H1 (cell line): ENCODE data around the gene LDLR. TPM values are rescaled to one million over a fixed set of nuclear protein-coding genes. Genes with fewer than 3 reads are reported as not detected.

Experiments
- SIRT6 ChIP-seq: IDR thresholded peaks from one replicate; pipeline ENCODE4 v1.7.1; 2012; ENCODE audit warnings: low read length, inconsistent platforms
- SP1 ChIP-seq: IDR thresholded peaks from 2 replicates; pipeline ENCODE4 v1.6.1; 2011; ENCODE audit warnings: low read depth, low read length
- SP4 ChIP-seq: IDR thresholded peaks from 2 replicates; pipeline ENCODE4 v1.6.1; 2012; ENCODE audit warnings: low read length, inconsistent platforms
- TBP ChIP-seq: IDR thresholded peaks from 2 replicates; pipeline ENCODE4 v1.6.1; 2011; ENCODE audit warnings: low read depth, low read length, improper control_type of control experiment
- TEAD4 ChIP-seq: IDR thresholded peaks from 2 replicates; pipeline ENCODE4 v1.6.1; 2012; ENCODE audit warnings: low read depth, low read length, inconsistent platforms, mixed read lengths
- YY1 ChIP-seq: IDR thresholded peaks from 2 replicates; pipeline ENCODE4 v1.6.1; 2011; ENCODE audit warnings: low read depth, mild to moderate bottlenecking, low read length
- polyA plus RNA-seq, 7 experiments: library from polyadenylated mRNA; depleted of rRNA in 3 of 7; stranded (reverse) in 5 of 7; unstranded in 2 of 7; fragments of >200 nt in 5 of 7; fragments of 200-250 nt in 2 of 7; gene quantifications; 1 replicate in 5 of 7; 2 replicates in 1 of 7; 4 replicates in 1 of 7; pipeline versions ENCODE4 v1.2.1 to v1.2.3, GENCODE V29; 2011 to 2013; ENCODE audit warnings: missing spikeins in 2 of 7, mixed read lengths in 2 of 7
- total RNA-seq: library from RNA; stranded (reverse); fragmentation: NEBNext Ultra II Directional; extraction: Animal tissue kit (Norgen Biotek cat#: 25700); gene quantifications from 2 replicates; pipeline ENCODE4 v1.2.1, GENCODE V29; 2021
- TF ChIP-seq, protein P1 (sequence below): IDR thresholded peaks from 2 replicates; pipeline ENCODE4 v1.6.1; 2012; ENCODE audit warnings: inconsistent platforms
- TF ChIP-seq, protein P2 (sequence below): IDR thresholded peaks from 2 replicates; pipeline ENCODE4 v1.6.1; 2011; ENCODE audit warnings: low read depth, mild to moderate bottlenecking, low read length; ENCODE audit not compliant: insufficient read depth

Gene LDLR
- total and polyA plus RNA-seq, 2 of the 8 experiments (the other 6 are each of a cell fraction or from before 2014, with no cell fraction given): 70.1 to 118 TPM

DNA sequence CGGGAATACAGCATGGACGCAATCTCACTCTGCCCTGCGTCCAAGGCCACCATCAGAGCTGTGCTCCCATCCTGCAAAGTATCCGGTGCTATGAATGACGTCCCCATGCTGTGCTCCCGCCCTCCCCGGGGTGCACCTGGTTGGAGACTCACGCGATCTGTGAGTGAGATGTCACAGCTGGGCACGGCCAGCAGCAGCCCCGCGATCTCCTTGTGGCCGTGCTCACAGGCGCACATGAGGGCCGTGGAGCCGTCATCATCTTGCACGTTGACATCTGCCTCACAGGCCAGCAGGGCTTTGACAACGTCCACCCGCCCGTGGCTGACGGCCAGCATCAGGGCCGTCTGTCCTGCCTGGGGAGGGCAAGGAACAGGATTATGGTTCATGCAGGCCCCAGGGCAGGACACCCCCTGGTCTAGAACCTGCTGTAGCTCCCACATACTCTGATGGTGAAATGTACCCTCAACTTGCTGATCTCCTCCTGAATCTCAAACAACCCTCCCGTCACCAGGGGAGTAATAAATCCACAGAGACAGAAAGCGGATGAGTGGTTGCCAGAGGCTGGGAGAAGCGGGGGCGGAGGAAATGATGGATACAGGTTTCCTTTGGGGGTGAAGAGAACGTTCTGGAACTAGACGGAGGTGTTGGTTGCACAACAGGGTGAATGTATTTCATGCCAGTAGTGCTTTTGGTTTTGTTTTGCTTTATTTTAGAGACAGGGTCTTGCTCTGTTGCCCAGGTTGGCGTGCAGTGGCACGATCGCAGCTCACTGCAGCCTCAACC, 80.8 kb downstream of the LDLR start (continued):
- TF ChIP-seq YY1: no peak
- TF ChIP-seq, protein P1, sequence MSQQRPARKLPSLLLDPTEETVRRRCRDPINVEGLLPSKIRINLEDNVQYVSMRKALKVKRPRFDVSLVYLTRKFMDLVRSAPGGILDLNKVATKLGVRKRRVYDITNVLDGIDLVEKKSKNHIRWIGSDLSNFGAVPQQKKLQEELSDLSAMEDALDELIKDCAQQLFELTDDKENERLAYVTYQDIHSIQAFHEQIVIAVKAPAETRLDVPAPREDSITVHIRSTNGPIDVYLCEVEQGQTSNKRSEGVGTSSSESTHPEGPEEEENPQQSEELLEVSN: no peak
- no peak for TF ChIP-seq TBP
- TF ChIP-seq SP4: no peak
- TF ChIP-seq SIRT6: no peak
- TF ChIP-seq TEAD4: no peak
- TF ChIP-seq SP1: no peak
- TF ChIP-seq, protein P2, sequence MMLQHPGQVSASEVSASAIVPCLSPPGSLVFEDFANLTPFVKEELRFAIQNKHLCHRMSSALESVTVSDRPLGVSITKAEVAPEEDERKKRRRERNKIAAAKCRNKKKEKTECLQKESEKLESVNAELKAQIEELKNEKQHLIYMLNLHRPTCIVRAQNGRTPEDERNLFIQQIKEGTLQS: no peak
